ENCODE measurements around the gene RINL.
A peak's percentile ranks its signal among the peaks of the same experiment; 100 is the strongest.

RINL gene

DNA sequence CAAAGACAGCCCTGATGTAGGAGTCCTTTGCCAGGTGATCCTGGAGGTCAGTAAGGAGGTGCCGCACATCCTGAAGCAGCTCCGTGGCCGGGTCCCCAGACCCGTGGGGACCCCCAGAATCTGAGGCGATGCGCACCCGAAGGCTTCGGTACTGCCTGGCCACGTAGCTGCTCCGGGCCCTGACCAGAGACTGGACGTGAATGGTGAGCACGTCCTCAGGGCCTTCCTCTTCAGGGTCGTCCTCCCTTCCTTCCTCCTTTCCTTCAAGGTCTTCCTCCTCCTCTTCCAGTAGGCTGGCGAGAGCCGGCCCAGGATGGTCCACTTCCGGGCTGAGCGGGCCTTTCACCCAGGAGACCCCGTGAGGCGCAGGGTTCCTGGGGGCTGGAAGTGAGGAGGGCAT is 7.5 kb downstream of the RINL start:
- peak overlapping the region; percentile 94 for H2BK5ac ChIP-seq (ENCODE audit: low read length)

DNA sequence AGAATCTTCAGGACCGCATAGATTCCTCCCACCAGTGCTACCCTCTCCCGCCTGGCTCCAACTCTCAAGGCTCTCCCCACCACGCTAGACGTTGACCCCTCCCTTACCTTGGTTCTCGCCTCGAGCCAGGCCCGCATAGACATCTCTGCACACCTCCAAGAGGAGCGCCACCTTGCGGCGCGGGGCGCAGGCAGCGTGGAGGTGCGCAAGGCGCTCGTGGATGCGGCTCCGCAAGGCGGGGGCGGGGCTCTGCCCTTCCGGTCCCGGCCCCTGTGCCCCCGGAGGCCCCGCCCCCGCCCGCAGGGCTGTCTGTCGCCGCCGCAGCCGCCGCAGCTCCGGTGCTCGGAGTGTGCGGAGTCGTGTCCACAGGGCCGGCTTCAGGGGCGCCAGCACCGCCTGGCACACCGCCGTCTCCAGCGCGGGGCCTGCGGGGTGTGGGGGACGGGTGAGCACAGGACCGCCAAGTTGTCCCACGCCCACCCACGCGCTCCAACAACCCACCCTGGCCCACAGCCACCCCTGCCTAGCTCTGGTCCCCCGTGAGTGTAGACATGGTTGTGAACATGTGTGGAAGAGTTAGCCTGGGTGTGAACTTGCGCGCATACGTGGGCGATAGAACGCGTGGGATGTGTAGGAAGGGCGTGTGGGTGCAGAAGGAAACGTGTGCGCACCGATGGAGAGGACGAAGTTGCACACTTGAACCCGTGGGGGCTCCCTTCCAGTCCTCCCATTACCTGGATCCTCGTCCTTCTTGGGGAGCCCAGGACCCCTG is 8.1 kb downstream of the RINL start:
- Histone ChIP-seq H3K4me2 (ENCODE audit: insufficient read depth, low read length, poor library complexity, severe bottlenecking) (peak overlapping the region; percentile 83), H3K79me1 (ENCODE audit: low read depth, low read length) (peaks cover 3% of the 10 kb centered on the region), H3K9ac (ENCODE audit: low read depth, low read length, poor library complexity) (peak overlapping the region; percentile 88), H3K18ac (ENCODE audit: low read length) (peak overlapping the region; percentile 98), H3K23ac (ENCODE audit: low read depth, low read length, poor library complexity) (peak overlapping the region; percentile 16), H4K91ac (ENCODE audit: low read depth, low read length, poor library complexity) (peak overlapping the region; percentile 34), H3K4ac (ENCODE audit: low read length) (no peak overlapping the region), H2BK15ac (ENCODE audit: low read length) (peak overlapping the region; percentile 99), H2BK12ac (ENCODE audit: low read length) (peak overlapping the region; percentile 97), H2BK120ac (ENCODE audit: low read depth, low read length) (peak overlapping the region; percentile 35), H2AFZ (ENCODE audit: low read length) (peak overlapping the region; percentile 40), H3K4me1 (ENCODE audit: control insufficient read depth in 2 of 2, insufficient read depth in 1 of 2, low read depth in 1 of 2, low read length in 2 of 2) (peaks cover 0 to 12% of the 10 kb centered on the region in 2 donors), H2BK5ac (ENCODE audit: low read length) (peak overlapping the region; percentile 94), H2AK5ac (ENCODE audit: low read depth, low read length) (peak overlapping the region; percentile 82), H3K9me3 (replicated peaks in 1 of 2; ENCODE audit: control insufficient read depth in 2 of 2, insufficient read depth in 1 of 2, low read depth in 1 of 2, low read length in 2 of 2) (peaks cover 0 to 4% of the 10 kb centered on the region in 2 donors), H4K8ac (ENCODE audit: low read depth, low read length) (no peak overlapping the region), H3K14ac (ENCODE audit: low read length) (peak overlapping the region; percentile 63), H3K36me3 (replicated peaks in 1 of 2; ENCODE audit: control insufficient read depth in 2 of 2, insufficient read depth in 2 of 2, low read length in 2 of 2) (no peaks in the 10 kb centered on the region), H3K27me3 (ENCODE audit: control insufficient read depth in 3 of 3, insufficient read depth in 3 of 3, low read depth in 1 of 3, low read length in 3 of 3) (peaks cover 0 to 12% (median 0%) of the 10 kb centered on the region in 3 experiments), H3K4me3 (ENCODE audit: low read length in 2 of 2) (peak overlapping the region in 1 of 2 donors; percentile 79), H3K27ac (replicated peaks; ENCODE audit: low read length) (no peak overlapping the region)
- peak; percentile 77 for DNase-seq (ENCODE audit: low spot score)
- no CpG with 5 or more reads among the region's 62 CpGs for WGBS, 2 donors (ENCODE audit: extremely low coverage in 2 of 2, insufficient read length in 2 of 2, insufficient replicate concordance in 1 of 2)

More for the DNA sequence above, 7.5 kb downstream of the RINL start:
- no peak overlapping the region for H3K14ac ChIP-seq (ENCODE audit: low read length)
- H3K18ac ChIP-seq (ENCODE audit: low read length) = peak overlapping the region; percentile 98
- H3K4me1 ChIP-seq (ENCODE audit: control insufficient read depth in 2 of 2, insufficient read depth in 1 of 2, low read depth in 1 of 2, low read length in 2 of 2) = peaks cover 0 to 12% of the 10 kb centered on the region in 2 donors
- no peak overlapping the region for H4K91ac ChIP-seq (ENCODE audit: low read depth, low read length, poor library complexity)
- H2BK15ac ChIP-seq (ENCODE audit: low read length) = peak overlapping the region; percentile 99
- no peak overlapping the region for H3K4me3 ChIP-seq (ENCODE audit: low read length in 2 of 2)
- peaks cover 0 to 12% (median 0%) of the 10 kb centered on the region in 3 experiments for H3K27me3 ChIP-seq (ENCODE audit: control insufficient read depth in 3 of 3, insufficient read depth in 3 of 3, low read depth in 1 of 3, low read length in 3 of 3)
- no peak for DNase-seq (ENCODE audit: low spot score)
- H2BK12ac ChIP-seq (ENCODE audit: low read length) = peak overlapping the region; percentile 97
- H3K4ac ChIP-seq (ENCODE audit: low read length) = no peak overlapping the region
- H2AFZ ChIP-seq (ENCODE audit: low read length) = no peak overlapping the region
- peak overlapping the region; percentile 82 for H2AK5ac ChIP-seq (ENCODE audit: low read depth, low read length)
- peak overlapping the region; percentile 16 for H3K23ac ChIP-seq (ENCODE audit: low read depth, low read length, poor library complexity)
- H3K36me3 ChIP-seq (replicated peaks in 1 of 2; ENCODE audit: control insufficient read depth in 2 of 2, insufficient read depth in 2 of 2, low read length in 2 of 2) = no peaks in the 10 kb centered on the region
- peaks cover 0 to 4% of the 10 kb centered on the region in 2 donors for H3K9me3 ChIP-seq (replicated peaks in 1 of 2; ENCODE audit: control insufficient read depth in 2 of 2, insufficient read depth in 1 of 2, low read depth in 1 of 2, low read length in 2 of 2)
- H3K4me2 ChIP-seq (ENCODE audit: insufficient read depth, low read length, poor library complexity, severe bottlenecking) = no peak overlapping the region
- no peak overlapping the region for H3K9ac ChIP-seq (ENCODE audit: low read depth, low read length, poor library complexity)
- no peak overlapping the region for H4K8ac ChIP-seq (ENCODE audit: low read depth, low read length)
- no peak overlapping the region for H3K27ac ChIP-seq (replicated peaks; ENCODE audit: low read length)
- WGBS, 2 donors (ENCODE audit: extremely low coverage in 2 of 2, insufficient read length in 2 of 2, insufficient replicate concordance in 1 of 2) = no CpG with 5 or more reads among the region's 19 CpGs
- H3K79me1 ChIP-seq (ENCODE audit: low read depth, low read length) = peaks cover 3% of the 10 kb centered on the region
- H2BK120ac ChIP-seq (ENCODE audit: low read depth, low read length) = peak overlapping the region; percentile 35

DNA sequence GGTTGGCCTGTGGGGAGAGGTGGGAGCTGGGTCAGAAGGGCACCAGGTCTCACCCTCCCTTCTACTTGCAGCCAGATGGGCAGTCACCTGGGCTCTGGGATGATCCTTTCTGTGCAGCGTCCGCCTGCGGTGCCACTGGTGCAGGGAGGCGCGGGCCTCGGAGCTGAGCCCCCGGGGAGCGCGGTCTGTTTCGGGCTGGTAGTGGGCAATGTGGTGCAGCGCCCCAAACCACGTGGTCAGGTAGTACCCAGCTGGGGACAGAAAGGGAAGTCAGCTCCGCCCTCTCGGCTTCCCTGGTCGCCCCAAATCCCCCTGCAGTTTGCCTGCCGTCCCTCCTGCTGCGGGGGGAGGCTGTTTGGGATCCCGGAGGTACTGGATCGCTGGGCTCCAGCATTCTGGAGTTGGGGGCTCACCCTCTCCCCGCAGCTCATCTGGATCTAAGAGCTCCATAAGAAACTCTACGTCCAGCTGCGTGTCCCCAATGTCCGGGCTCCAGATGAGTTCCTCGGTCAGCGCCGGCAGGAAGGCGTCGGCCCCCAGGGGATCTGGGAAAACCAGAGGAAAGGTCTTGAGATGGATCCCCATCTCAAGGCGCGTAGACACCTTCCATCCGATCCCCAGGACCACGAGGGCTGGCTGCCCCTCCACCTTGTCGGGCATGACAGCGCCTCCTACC is 8.8 kb downstream of the RINL start:
- H3K14ac ChIP-seq (ENCODE audit: low read length) = no peak overlapping the region
- no peaks in the 10 kb centered on the region for H3K36me3 ChIP-seq (replicated peaks in 1 of 2; ENCODE audit: control insufficient read depth in 2 of 2, insufficient read depth in 2 of 2, low read length in 2 of 2)
- H3K4ac ChIP-seq (ENCODE audit: low read length) = no peak overlapping the region
- H3K27ac ChIP-seq (replicated peaks; ENCODE audit: low read length) = no peak overlapping the region
- peaks cover 3% of the 10 kb centered on the region for H3K79me1 ChIP-seq (ENCODE audit: low read depth, low read length)
- H2BK120ac ChIP-seq (ENCODE audit: low read depth, low read length) = no peak overlapping the region
- H2BK15ac ChIP-seq (ENCODE audit: low read length) = peak overlapping the region; percentile 60
- H3K18ac ChIP-seq (ENCODE audit: low read length) = peak overlapping the region; percentile 96
- peak overlapping the region; percentile 65 for H4K8ac ChIP-seq (ENCODE audit: low read depth, low read length)
- H3K4me2 ChIP-seq (ENCODE audit: insufficient read depth, low read length, poor library complexity, severe bottlenecking) = peak overlapping the region; percentile 83
- peak overlapping the region; percentile 29 for H2BK5ac ChIP-seq (ENCODE audit: low read length)
- H3K4me3 ChIP-seq (ENCODE audit: low read length in 2 of 2) = peak overlapping the region in 1 of 2 donors; percentile 79
- H4K91ac ChIP-seq (ENCODE audit: low read depth, low read length, poor library complexity) = no peak overlapping the region
- peaks cover 0 to 12% of the 10 kb centered on the region in 2 donors for H3K4me1 ChIP-seq (ENCODE audit: control insufficient read depth in 2 of 2, insufficient read depth in 1 of 2, low read depth in 1 of 2, low read length in 2 of 2)
- H3K27me3 ChIP-seq (ENCODE audit: control insufficient read depth in 3 of 3, insufficient read depth in 3 of 3, low read depth in 1 of 3, low read length in 3 of 3) = peaks cover 0 to 12% (median 0%) of the 10 kb centered on the region in 3 experiments
- peaks cover 0 to 4% of the 10 kb centered on the region in 2 donors for H3K9me3 ChIP-seq (replicated peaks in 1 of 2; ENCODE audit: control insufficient read depth in 2 of 2, insufficient read depth in 1 of 2, low read depth in 1 of 2, low read length in 2 of 2)
- DNase-seq (ENCODE audit: low spot score) = no peak
- peak overlapping the region; percentile 37 for H2AFZ ChIP-seq (ENCODE audit: low read length)
- H3K9ac ChIP-seq (ENCODE audit: low read depth, low read length, poor library complexity) = peak overlapping the region; percentile 74
- H3K23ac ChIP-seq (ENCODE audit: low read depth, low read length, poor library complexity) = peak overlapping the region; percentile 29
- H2AK5ac ChIP-seq (ENCODE audit: low read depth, low read length) = peak overlapping the region; percentile 93
- no CpG with 5 or more reads among the region's 34 CpGs for WGBS, 2 donors (ENCODE audit: extremely low coverage in 2 of 2, insufficient read length in 2 of 2, insufficient replicate concordance in 1 of 2)
- H2BK12ac ChIP-seq (ENCODE audit: low read length) = peak overlapping the region; percentile 78

DNA sequence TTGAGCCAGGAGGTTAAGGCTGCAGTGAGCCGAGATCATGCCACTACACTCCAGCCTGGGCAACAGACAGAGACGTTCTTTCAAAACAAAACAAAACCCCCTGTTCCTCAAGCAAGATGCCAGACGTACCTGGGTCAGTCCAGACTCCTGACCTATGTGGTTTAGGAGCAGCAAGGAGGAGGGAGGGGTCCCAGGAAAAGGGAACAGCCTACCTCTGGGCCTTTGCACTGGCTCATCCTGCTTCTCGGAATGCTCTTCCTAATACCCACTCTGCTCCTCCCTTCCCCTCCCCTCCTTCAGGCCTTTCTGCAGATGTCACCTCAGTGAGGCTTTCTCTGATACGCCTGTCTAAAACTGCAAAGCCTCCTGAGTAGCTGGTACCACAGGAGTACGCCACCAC is 9.5 kb downstream of the RINL start:
- WGBS, 2 donors (ENCODE audit: extremely low coverage in 2 of 2, insufficient read length in 2 of 2, insufficient replicate concordance in 1 of 2) = no CpG with 5 or more reads among the region's 6 CpGs
- Histone ChIP-seq H3K4ac (ENCODE audit: low read length) (no peak overlapping the region), H3K23ac (ENCODE audit: low read depth, low read length, poor library complexity) (no peak overlapping the region)

More for the DNA sequence above, 9.5 kb downstream of the RINL start:
- H2BK120ac ChIP-seq (ENCODE audit: low read depth, low read length) = no peak overlapping the region
- peak overlapping the region; percentile 93 for H2AK5ac ChIP-seq (ENCODE audit: low read depth, low read length)
- DNase-seq (ENCODE audit: low spot score) = no peak
- no peak overlapping the region for H2AFZ ChIP-seq (ENCODE audit: low read length)
- peaks cover 0 to 4% of the 10 kb centered on the region in 2 donors for H3K9me3 ChIP-seq (replicated peaks in 1 of 2; ENCODE audit: control insufficient read depth in 2 of 2, insufficient read depth in 1 of 2, low read depth in 1 of 2, low read length in 2 of 2)
- no peak overlapping the region for H3K4me3 ChIP-seq (ENCODE audit: low read length in 2 of 2)
- H3K27me3 ChIP-seq (ENCODE audit: control insufficient read depth in 3 of 3, insufficient read depth in 3 of 3, low read depth in 1 of 3, low read length in 3 of 3) = peaks cover 0 to 12% (median 0%) of the 10 kb centered on the region in 3 experiments
- no peak overlapping the region for H4K8ac ChIP-seq (ENCODE audit: low read depth, low read length)
- no peak overlapping the region for H4K91ac ChIP-seq (ENCODE audit: low read depth, low read length, poor library complexity)
- no peak overlapping the region for H3K27ac ChIP-seq (replicated peaks; ENCODE audit: low read length)
- H3K4me2 ChIP-seq (ENCODE audit: insufficient read depth, low read length, poor library complexity, severe bottlenecking) = no peak overlapping the region
- peaks cover 3% of the 10 kb centered on the region for H3K79me1 ChIP-seq (ENCODE audit: low read depth, low read length)
- H2BK12ac ChIP-seq (ENCODE audit: low read length) = no peak overlapping the region
- no peak overlapping the region for H2BK5ac ChIP-seq (ENCODE audit: low read length)
- H2BK15ac ChIP-seq (ENCODE audit: low read length) = peak overlapping the region; percentile 43
- H3K4me1 ChIP-seq (ENCODE audit: control insufficient read depth in 2 of 2, insufficient read depth in 1 of 2, low read depth in 1 of 2, low read length in 2 of 2) = peaks cover 0 to 10% of the 10 kb centered on the region in 2 donors
- H3K9ac ChIP-seq (ENCODE audit: low read depth, low read length, poor library complexity) = peak overlapping the region; percentile 44
- no peak overlapping the region for H3K18ac ChIP-seq (ENCODE audit: low read length)
- no peaks in the 10 kb centered on the region for H3K36me3 ChIP-seq (replicated peaks in 1 of 2; ENCODE audit: control insufficient read depth in 2 of 2, insufficient read depth in 2 of 2, low read length in 2 of 2)
- no peak overlapping the region for H3K14ac ChIP-seq (ENCODE audit: low read length)

All from neuronal stem cell (in vitro differentiated cells).